Aorta (tissue), 5 donors: ENCODE results near the gene PNRC1. TPM values are rescaled to one million over a fixed set of nuclear protein-coding genes. Genes with fewer than 3 reads are reported as not detected.
"Not testable (repeated sequence)": the region's sequence is repeated elsewhere in the genome, so short reads cannot be mapped to it uniquely, and the experiment has no call there.

Source experiments
- ATAC-seq: fragments of 200-7000 bp; cut with Tn5 transposase; one replicate; pipeline ENCODE4 v1.9.1; 2022; ENCODE audit warnings: moderate library complexity; ENCODE audit not compliant: low FRiP score
- DNase-seq, 2 donors: peaks; one replicate each; pipeline ENCODE4 v3.0.0-alpha.2; 2020
- H3K27ac ChIP-seq, 2 donors: one replicate each; pipeline ENCODE4 v1.5.1; 2013; ENCODE audit warnings: low read length in 2 of 2, mild to moderate bottlenecking in 2 of 2, moderate library complexity in 2 of 2, control low read depth in 1 of 2, inconsistent platforms in 1 of 2, low read depth in 1 of 2
- H3K27me3 ChIP-seq, 2 donors: one replicate each; pipeline ENCODE4 v1.6.1; 2013; ENCODE audit warnings: control low read depth in 1 of 2, low read length in 1 of 2, mild to moderate bottlenecking in 1 of 2, moderate library complexity in 1 of 2; ENCODE audit not compliant: insufficient read depth in 2 of 2, control insufficient read depth in 1 of 2
- H3K36me3 ChIP-seq, 2 donors: one replicate each; pipeline ENCODE4 v1.6.1; 2013; ENCODE audit warnings: control low read depth in 1 of 2, low read length in 1 of 2, mild to moderate bottlenecking in 1 of 2; ENCODE audit not compliant: insufficient read depth in 2 of 2, control insufficient read depth in 1 of 2
- H3K4me1 ChIP-seq, 2 donors: one replicate each; pipeline ENCODE4 v1.6.1; 2013; ENCODE audit warnings: low read length in 2 of 2, control low read depth in 1 of 2, mild to moderate bottlenecking in 1 of 2, moderate library complexity in 1 of 2; ENCODE audit not compliant: insufficient read depth in 2 of 2, control insufficient read depth in 1 of 2
- H3K4me3 ChIP-seq, 2 donors: one replicate each; pipeline ENCODE4 v1.5.1; 2013; ENCODE audit warnings: low read length in 2 of 2, control low read depth in 1 of 2, mild to moderate bottlenecking in 1 of 2
- H3K9me3 ChIP-seq: one replicate; pipeline ENCODE4 v1.6.1; 2013; ENCODE audit warnings: mild to moderate bottlenecking, low read length; ENCODE audit not compliant: control insufficient read depth
- WGBS, 2 donors: extraction: QIAGEN DNeasy Blood & Tissue Kit; methylation state at CpG; one replicate each; pipeline ENCODE4 v1.1.7; 2013; 5-methylcytosine and 5-hydroxymethylcytosine counted together
- intact Hi-C, 2 donors: fragments of 100-400 bp; cut with DNase I; formaldehyde crosslinking; loops; one replicate each; pipeline versions ENCODE4 v1.14.2 to v1.15.0; 2022
- long read RNA-seq, 2 donors: library from polyadenylated mRNA; unstranded; transcript quantifications; one replicate each; pipeline ENCODE4 v2.0.0, GENCODE V29; 2020 to 2021
- polyA plus RNA-seq, 2 donors: library from polyadenylated mRNA; stranded (reverse); fragments of 200-250 nt; gene quantifications; one replicate each; pipeline ENCODE4 v1.2.3, GENCODE V29; 2013
- total RNA-seq, 2 donors: library from RNA; stranded (reverse); fragmentation: NEBNext Ultra II Directional; extraction: Animal tissue kit (Norgen Biotek cat#: 25700); gene quantifications; one replicate each; pipeline ENCODE4 v1.2.1, GENCODE V29; 2021
- donor health status: healthy with polysubstance abuse.
- donor health status: Bipolar disorder and iron deficiency.
- donor health status: DM: no; HTN: no; CAD: no.
- donor health status: DM: no; HTN: no; CAD: no.
- donor health status: DM: yes; HTN: yes; CAD: no.

PNRC1 gene
- total RNA-seq: 100 to 1,000 TPM; 280 to 342 TPM
- 100 to 1,000 TPM in 1 of 2 donors, 10 to 100 TPM in 1; 74.9 to 111 TPM for polyA plus RNA-seq
- long read RNA-seq, donor 1, transcript PNRC1-201 (2 exons, 2,065 nt): major isoform, 16 of 42 reads
- long read RNA-seq, donor 1, partial matches to known transcripts: 0 of 42 reads
- long read RNA-seq, donor 1, other reads (novel, unspliced or antisense): 23 of 42 reads
- long read RNA-seq, donor 2, transcript PNRC1-201 (2 exons, 2,065 nt): major isoform, 163 of 167 reads
- long read RNA-seq, donor 2, partial matches to known transcripts: 0 of 167 reads
- long read RNA-seq, donor 2, other reads (novel, unspliced or antisense): 4 of 167 reads

- H3K4me1 ChIP-seq: peaks cover 0 to 2% of the 10 kb centered on the region in 2 donors
- H3K27ac ChIP-seq: peak within 1 kb of the TSS; percentile 99 to 100
- H3K27me3 ChIP-seq: no peaks in the 10 kb centered on the region
- peak within 1 kb of the TSS; percentile 89 to 95 for H3K4me3 ChIP-seq
- ATAC-seq (peak; percentile 96), DNase-seq (peak; percentile 100)
- WGBS, 2 donors: 0% methylated on average over 60 to 63 of the region's 63 CpGs
- H3K9me3 ChIP-seq: no peaks in the 10 kb centered on the region
- intact Hi-C loops: loop anchor here (5.0 kb wide), 4 partner anchors 37 to 272 kb away; partner anchors contain the start of genes SRSF12 (in 2 of the 2) and UBE2J1 (in 1 of the 2)
- H3K36me3 ChIP-seq: peaks cover 0 to 4% of the 10 kb centered on the region in 2 donors
Measured at GRCh38 chr6:89080281-89081128, at the start of gene PNRC1. PNRC1 (plus strand) TSS chr6:89080751; CDS start chr6:89080895, 144 bp downstream.

DNA sequence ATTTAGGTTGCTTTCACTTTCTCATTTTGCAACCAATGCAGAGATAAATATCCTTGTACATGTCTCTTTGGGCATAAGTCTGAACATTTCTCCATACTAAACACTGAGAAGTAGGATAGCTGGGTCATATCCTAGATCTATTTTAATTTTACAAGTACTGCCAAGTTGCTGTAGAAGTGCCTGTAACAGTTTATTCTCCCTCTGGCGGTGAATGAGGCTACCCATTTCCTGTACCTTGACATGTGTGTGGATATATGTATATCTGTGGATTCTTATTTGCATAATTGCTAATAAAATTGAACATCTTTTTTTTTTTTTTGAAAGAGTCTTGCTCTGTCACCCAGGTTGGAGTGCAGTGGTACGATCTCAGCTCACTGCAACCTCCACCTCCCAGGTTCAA is 48.0 kb upstream of the PNRC1 start:
- Histone ChIP-seq H3K4me3 (no peak overlapping the region), H3K27ac (no peak overlapping the region), H3K36me3 (no peaks in the 10 kb centered on the region), H3K4me1 (peaks cover 0 to 6% of the 10 kb centered on the region in 2 donors), H3K27me3 (no peaks in the 10 kb centered on the region), H3K9me3 (no peaks in the 10 kb centered on the region)
- ATAC-seq (no peak), DNase-seq (no peak)
- intact Hi-C loops: loop anchor here (5.0 to 10.0 kb wide), 2 partner anchors 45 to 48 kb away; no protein-coding TSS in a partner anchor
- 51 to 54% methylated on average over 2 of the region's 2 CpGs for WGBS, 2 donors

- no peak for DNase-seq
- Histone ChIP-seq H3K4me1 (peaks cover 0 to 6% of the 10 kb centered on the region in 2 donors), H3K4me3 (no peak overlapping the region), H3K9me3 (no peaks in the 10 kb centered on the region), H3K27ac (no peak overlapping the region), H3K36me3 (no peaks in the 10 kb centered on the region), H3K27me3 (no peaks in the 10 kb centered on the region)
- no peak for ATAC-seq
- intact Hi-C loops: loop anchor here (5.0 to 10.0 kb wide), 2 partner anchors 46 to 49 kb away; no protein-coding TSS in a partner anchor
- WGBS, 2 donors: 67 to 68% methylated on average over 1 of the region's 1 CpG
Measured at GRCh38 chr6:89033461-89033860, 47.1 kb upstream of the PNRC1 start.

GRCh38 chr6:89034116-89034515 is 46.4 kb upstream of the PNRC1 start:
- H3K4me1 ChIP-seq, H3K36me3 ChIP-seq: not testable (repeated sequence)

DNA sequence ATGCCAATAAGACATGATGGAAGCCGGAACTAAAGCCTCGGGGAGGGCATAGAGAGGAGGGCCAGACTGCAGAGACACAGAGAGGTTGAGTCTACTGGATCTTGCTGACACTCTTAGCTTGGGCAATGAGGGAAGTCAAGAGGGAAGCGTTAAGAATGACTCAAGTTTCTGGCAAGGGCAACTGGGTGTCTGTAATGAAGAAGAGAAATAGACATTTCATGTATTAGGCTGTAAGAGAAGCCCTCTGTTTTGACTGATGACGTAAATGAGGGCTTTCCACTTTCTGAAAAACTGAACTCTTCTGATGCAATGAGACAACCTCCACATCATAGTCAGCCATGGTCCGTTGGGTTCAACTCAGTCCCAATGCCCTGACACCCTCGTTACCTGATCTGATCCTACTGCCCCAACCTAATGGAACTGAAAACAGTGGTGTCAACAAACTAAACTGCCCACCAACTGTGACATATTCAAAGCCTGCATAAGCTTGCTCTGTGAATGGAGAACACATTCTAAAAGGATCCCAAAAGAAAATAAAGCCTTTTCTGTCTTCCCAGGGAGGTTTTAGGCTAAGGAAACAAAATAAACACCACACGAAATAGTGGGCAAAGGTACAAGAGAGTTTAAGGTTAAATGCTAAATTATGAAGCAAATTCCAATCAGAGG is 45.8 kb upstream of the PNRC1 start:
- H3K27ac ChIP-seq: peak overlapping the region in 1 of 2 donors; percentile 82

More at GRCh38 chr6:89034116-89034515, 46.4 kb upstream of the PNRC1 start:
- DNase-seq, H3K9me3 ChIP-seq, H3K27me3 ChIP-seq, H3K27ac ChIP-seq, ATAC-seq, H3K4me3 ChIP-seq: not testable (repeated sequence)
- intact Hi-C loops: loop anchor here (5.0 to 10.0 kb wide), 2 partner anchors 47 to 49 kb away; no protein-coding TSS in a partner anchor
- WGBS, 2 donors: 77 to 80% methylated on average over 4 of the region's 4 CpGs

DNA sequence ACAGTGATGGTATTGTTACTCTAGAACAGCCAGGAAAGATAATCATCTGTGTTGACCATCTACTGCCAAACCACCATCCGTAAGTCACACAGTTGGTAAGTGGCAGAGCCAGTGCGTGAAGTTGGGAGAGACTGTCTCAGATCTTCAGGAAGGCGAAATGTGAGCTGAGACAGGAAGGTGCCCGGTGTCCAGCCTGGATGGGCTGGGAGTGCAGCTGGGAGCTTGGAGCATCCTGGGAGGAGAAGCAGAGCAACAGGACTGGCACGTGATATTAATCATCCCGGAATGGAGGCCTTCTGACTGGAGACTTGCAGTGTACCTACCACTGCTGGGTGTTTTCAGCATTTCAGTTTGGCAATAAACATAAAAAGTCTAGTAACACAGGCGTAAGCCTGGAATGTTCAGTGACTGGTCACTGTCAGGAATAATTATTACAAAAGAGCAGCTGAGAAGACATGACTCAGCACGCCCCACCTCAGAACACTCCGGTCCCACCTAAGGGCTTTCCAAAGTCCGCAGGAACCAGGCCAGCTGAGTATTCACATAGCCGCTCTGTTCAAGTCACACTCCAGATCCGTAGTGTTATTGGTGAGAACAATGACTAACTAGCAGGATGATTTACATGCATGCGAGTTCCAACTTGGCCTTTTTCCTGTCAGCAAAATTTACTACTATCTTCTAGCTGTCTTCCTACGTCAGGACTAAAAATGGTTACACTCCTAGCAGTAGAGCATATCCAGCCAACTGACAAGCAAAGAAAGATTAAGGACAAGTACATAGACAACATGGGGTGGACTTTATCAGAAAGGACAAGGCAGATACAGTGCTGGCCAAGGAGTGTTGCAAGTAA is 45.1 kb upstream of the PNRC1 start:
- ATAC-seq: peak; percentile 94
- Histone ChIP-seq H3K9me3 (no peaks in the 10 kb centered on the region), H3K27ac (peak overlapping the region in 1 of 2 donors; percentile 82), H3K36me3 (no peaks in the 10 kb centered on the region), H3K4me3 (no peak overlapping the region), H3K27me3 (no peaks in the 10 kb centered on the region), H3K4me1 (peaks cover 0 to 6% of the 10 kb centered on the region in 2 donors)
- peak; percentile 89 to 90 for DNase-seq
- 18 to 21% methylated on average over 14 of the region's 14 CpGs for WGBS, 2 donors
- intact Hi-C loops: loop anchor here in 1 of 2 donors (5.0 to 10.0 kb wide), 2 partner anchors 42 to 51 kb away; no protein-coding TSS in a partner anchor

More for the DNA sequence above, 45.8 kb upstream of the PNRC1 start:
- Histone ChIP-seq H3K27me3 (no peaks in the 10 kb centered on the region), H3K4me1 (peaks cover 0 to 6% of the 10 kb centered on the region in 2 donors), H3K4me3 (no peak overlapping the region), H3K36me3 (no peaks in the 10 kb centered on the region), H3K9me3 (no peaks in the 10 kb centered on the region)
- WGBS, 2 donors: 67% methylated on average over 7 of the region's 7 CpGs
- DNase-seq (peak in 1 of 2 donors; percentile 68), ATAC-seq (peak; percentile 71)
- intact Hi-C loops: loop anchor here (5.0 to 10.0 kb wide), 3 partner anchors 43 to 50 kb away; no protein-coding TSS in a partner anchor

DNA sequence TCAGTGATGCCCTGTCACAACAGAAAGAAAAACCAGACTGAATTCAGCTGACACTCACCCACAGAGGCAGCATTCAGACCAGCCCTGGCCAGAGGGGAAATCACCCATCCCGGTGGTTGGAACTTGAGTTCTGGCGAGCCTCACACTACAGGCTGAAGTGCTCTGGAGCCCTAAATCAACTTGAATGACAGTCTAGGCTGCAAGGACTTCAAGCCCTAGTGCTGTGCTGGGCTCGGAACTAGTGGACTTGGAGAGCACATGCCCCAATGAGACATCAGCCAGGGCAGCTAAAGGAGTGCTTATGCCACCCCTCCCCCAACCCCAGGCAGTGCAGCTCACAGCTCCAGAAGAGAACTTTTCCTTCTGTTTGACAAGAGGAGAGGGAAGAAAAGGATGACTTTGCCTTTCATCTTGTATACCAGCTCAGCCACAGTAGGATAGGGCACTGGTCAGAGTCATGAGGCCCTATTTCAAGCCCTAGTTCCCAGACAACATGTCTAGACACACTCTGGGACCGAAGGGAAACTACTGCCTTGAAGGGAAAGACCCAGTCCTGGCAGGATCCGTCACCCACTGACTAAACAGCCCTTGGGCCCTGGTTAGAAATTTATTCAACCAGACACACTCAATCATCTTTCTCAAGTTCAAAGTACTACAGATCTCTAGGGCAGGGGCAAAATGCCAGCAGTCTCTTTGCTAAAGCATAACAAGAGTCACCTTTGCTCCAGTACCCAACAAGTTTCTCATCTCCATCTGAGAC is 43.2 kb upstream of the PNRC1 start:
- Histone ChIP-seq H3K4me3 (no peak overlapping the region), H3K4me1 (peaks cover 0 to 6% of the 10 kb centered on the region in 2 donors), H3K27me3 (no peaks in the 10 kb centered on the region), H3K27ac (no peak overlapping the region), H3K36me3 (no peaks in the 10 kb centered on the region), H3K9me3 (no peaks in the 10 kb centered on the region)
- intact Hi-C loops: loop anchor here in 1 of 2 donors (5.0 to 10.0 kb wide), 2 partner anchors 40 to 53 kb away; no protein-coding TSS in a partner anchor
- 48 to 56% methylated on average over 5 of the region's 5 CpGs for WGBS, 2 donors
- ATAC-seq: no peak
- DNase-seq: no peak
